Mesenteric fat pad (tissue), 1 donor: Measurements from ENCODE around the gene ELAPOR1. TPM values are rescaled to one million over a fixed set of nuclear protein-coding genes. Genes with fewer than 3 reads are reported as not detected.
"Not testable (repeated sequence)": the region's sequence is repeated elsewhere in the genome, so short reads cannot be mapped to it uniquely, and the experiment has no call there.

ENCODE experiments used
- DNase-seq: peaks from one replicate; pipeline ENCODE4 v3.0.0-alpha.2; 2020; ENCODE audit warnings: low spot score
- total RNA-seq: library from RNA; stranded (reverse); fragmentation: NEBNext Ultra II Directional; extraction: Animal tissue kit (Norgen Biotek cat#: 25700); gene quantifications from one replicate; pipeline ENCODE4 v1.2.1, GENCODE V29; 2021
- donor health status: DM: yes; HTN: yes; CAD: no.

Gene ELAPOR1
- total RNA-seq, 1 donor from 2014 or later = 0.26 TPM

- DNase-seq = no peak
Measured at GRCh38 chr1:109137958-109138357, 24.0 kb downstream of the ELAPOR1 start.

DNA sequence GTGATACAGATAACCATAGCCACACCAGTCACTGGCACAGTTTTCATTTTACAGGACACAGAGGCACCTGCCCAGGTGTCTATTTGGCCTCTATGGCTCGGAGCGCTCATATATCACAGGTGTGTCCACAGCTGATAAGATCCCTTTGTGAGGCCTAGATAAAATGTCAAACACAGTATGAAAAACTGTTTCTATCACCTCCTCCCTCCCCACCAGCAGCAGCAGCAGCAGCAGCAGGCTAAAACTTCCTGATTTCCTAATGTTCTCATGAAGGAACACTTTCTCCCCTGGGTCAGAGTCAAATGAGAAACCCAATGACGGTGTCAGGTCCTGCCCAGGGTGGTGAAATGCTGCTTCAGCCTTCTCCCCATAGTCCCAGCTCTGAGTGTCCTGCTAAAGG lies 24.4 kb downstream of the ELAPOR1 start:
- no peak for DNase-seq

GRCh38 chr1:109140392-109140791 lies 26.5 kb downstream of the ELAPOR1 start:
- DNase-seq = no peak

DNA sequence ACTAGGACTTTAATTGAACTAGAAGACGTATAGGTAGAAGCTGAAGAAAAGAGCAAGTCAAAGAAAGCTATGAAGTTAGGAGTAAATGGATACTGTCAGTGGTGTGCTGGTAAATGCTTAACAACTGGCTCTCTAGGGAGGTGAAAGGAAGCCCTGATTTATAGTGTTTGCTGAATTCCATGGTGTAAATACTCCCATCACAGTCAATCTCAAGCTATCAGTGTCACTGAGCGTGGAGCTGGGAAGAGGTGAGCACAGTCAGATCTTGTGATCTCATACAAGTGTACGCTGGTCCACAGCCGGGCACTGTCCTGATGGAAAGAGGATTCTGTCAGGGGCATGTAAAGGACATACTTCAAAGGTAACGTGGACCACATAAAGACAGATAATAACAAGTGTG lies 28.3 kb downstream of the ELAPOR1 start:
- DNase-seq = no peak

DNA sequence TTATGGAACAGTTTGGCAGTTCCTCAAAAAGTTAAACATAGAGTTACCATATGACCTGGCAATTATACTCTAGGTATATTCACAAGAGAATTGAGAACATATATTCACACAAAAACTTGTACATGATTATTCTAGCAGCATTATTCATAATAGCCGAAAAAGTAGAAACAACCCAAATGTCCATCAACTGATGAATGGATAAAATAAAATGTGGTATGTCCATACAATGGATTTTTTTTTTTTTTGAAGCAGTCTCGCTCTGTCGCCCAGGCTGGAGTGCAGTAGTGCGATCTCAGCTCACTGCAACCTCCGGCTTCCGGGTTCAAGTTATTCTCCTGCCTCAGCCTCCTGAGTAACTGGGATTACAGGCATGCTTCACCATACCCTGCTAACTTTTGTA lies 28.8 kb downstream of the ELAPOR1 start:
- DNase-seq = not testable (repeated sequence)

DNA sequence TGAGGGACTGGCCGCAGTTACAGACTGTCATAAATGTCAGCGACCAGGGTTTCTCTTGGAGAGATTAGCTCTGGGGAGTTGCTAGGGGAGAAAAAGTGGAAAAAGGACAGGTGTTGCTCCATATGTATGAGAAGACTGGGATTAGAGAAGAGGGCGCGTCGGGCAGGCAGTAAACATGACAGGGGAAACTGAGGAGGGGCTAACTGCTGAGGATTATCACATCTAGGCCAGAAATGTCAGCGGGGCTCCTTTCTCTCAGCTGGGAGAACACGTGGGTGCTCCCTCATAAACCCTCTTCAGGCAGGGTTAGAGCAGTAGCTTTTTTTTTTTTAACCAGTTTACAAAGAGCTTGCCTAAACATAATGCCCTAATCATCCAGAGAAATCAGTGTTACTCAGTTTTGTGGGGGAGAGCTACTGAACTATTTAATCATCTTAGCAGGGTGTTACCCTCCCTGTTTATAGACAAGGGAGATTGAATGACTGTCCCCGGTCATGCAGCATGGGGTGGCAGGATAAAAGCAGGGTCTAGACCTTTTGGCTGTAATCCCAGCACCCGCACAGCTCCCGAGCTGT lies 35.2 kb downstream of the ELAPOR1 start:
- no peak for DNase-seq

- no peak for DNase-seq
Measured at GRCh38 chr1:109149874-109150601, 36.1 kb downstream of the ELAPOR1 start.

DNA sequence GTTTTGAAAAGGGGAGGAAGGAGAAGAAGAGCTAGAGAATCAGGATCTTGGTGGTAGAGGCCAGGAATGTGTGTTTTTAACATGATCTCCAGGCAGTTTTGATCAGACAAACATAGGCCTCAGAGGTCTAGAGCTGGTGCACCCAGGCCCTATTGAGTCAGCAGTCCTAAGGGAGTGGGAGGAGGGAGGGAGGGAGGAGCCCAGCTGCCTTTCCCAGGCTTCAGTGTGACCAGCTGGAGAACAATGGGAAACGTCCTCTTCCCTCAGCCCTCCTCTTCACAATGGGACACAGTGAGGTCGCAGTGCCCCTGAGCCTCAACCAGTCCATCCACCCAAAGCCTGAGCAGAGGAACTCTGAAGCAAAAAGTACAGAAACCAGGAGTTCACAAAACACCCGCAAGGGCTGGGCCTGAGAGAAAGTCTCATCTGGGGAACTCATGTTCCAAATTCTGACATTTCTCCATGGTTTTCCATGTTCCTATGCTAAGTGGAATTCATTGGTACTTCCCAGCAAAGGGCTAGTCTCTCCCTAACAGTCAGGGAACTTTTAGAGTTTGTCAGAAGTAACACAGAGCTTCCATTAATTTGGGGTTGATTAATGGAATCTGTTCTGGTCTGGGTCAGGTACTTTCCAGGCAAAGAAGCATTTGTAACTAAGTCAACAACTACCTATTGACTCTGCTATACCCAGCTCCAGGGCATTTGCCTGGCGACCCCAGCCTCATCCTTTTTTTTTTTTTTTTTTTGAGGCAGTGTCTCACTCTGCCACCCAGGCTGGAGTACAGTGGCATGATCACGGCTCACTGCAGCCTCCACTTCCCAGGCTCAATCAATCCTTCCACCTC lies 37.5 kb downstream of the ELAPOR1 start:
- peak; percentile 80 for DNase-seq

- no peak for DNase-seq
Measured at GRCh38 chr1:109152196-109152595, 38.3 kb downstream of the ELAPOR1 start.

DNA sequence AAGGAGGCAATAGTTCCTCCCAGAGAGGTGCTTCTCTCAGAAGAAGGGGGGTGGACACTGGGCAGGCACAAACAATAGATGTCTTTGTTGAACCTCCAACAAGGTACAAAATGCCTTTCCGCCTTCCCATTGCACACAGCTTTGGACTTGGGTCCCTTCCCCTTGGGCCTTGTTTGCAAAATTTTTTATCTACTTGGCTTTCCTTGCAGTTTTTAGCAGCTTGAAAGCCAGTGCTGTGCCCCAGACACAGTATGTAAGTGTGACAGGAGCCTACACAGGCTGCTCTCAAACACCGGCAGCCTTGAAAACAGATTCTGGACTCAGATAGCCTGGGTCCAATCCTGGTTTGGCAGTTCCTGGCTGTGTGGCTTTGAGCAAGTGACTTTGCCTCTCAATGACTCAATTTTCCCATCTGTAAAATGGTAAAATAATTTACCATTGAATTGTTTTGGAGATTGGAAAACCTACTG lies 43.0 kb downstream of the ELAPOR1 start:
- DNase-seq = no peak

GRCh38 chr1:109158433-109158832 lies 44.5 kb downstream of the ELAPOR1 start:
- no peak for DNase-seq

DNA sequence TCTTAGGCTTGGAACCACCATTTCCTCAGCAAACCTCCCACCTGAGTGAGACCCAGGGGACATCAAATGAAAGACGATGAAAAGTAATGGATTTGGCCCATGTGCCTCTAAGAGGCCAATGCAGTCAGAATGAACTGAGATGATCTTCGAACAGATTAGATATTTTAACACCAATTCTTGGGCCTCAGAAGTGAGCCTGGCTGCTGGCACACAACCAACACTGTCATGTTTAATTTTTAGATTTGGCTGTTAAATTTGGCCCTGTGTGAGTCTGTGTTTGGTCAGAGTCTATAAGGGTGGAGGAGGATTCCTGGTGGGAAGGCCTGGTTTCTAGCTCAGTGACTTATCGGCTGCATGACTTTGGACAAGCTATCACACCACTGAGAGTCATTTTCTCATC lies 45.4 kb downstream of the ELAPOR1 start:
- DNase-seq = peak; percentile 22

DNA sequence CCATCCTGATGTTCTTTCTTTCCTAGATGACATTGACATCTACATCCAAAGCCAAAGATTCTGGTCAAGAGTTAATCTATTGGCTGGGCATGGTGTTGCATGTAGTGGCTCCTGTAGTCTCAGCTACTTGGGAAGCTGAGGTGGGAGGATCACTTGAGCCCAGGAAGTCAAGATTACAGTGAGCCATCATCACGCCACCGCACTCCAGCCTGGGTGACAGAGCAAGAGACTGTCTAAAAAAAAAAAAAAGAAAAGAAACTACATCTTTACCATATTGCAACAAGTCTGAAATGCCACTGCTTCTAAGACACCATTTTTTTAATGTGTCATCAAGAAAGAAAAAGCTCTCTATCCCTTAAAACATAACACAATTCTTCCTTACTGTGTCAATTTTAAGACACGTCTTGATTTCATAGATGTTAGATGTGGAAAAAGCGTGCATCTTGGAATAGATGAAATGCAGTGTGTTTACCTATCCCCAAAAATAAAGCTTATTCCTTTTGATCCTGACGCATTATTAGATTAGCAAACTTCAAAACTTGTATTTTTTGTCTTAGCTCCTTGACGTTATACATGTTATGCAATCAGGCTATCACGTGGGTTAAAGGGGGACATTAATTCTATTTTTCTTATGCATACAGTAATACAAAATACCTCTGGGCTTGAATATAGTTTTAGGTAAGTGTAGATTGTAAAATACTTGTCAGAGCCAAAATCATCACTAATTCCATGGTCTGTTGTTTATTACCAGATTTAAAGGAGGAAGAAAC lies 46.3 kb downstream of the ELAPOR1 start:
- DNase-seq = no peak

DNA sequence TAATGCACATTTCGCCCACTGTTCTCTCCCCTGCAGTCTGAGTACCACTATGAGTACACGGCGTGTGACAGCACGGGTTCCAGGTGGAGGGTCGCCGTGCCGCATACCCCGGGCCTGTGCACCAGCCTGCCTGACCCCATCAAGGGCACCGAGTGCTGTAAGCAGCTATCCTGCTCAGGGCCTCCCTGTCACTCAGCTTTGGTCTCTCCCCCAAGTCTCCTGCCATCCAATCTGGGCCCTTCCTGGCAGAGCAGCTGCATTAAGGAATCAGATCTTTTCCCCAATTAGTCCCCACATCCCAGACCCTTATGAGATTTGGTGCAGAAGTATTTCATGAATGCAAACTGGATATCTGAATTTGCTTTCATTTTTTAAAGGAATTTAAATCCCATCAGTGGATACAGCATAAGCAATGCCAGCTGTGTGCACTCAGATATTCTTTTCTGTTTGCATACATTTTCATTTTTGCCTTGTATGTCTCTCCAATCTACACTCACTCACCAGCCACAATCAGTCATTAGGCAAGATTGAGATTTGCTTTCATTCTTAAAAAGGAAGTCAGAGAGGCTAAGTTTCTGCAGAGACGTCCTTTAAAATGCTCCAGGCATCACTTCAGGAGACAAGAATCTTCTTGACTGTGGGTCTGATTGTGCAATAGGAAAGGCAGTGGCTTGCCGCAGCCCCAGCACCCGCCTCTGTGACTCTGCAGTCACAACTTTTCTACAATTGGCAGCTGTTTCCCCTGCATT lies 48.1 kb downstream of the ELAPOR1 start:
- peak; percentile 18 for DNase-seq

GRCh38 chr1:109162626-109163025 lies 48.7 kb downstream of the ELAPOR1 start:
- DNase-seq = no peak

DNA sequence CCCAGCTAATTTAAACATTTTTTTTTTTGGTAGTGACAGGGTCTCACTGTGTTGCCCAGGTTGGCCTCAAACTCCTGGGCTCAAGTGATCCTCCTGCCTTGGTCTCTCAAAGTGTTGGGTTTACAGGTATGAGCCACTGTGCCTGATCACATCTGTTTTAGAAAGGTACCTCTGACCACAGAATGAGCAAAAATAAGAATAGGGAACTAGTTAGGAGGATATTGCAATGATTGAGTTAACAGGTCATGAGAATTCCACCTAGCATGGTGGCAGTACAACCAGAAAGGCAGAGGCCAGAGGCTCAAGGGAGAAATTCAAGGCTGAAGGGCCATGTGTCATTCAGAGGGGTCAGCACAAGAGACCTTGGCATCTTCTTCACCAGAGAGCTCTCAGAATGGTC lies 49.6 kb downstream of the ELAPOR1 start:
- no peak for DNase-seq
